ENCODE data around the gene PADI4. TPM values are rescaled to one million over a fixed set of nuclear protein-coding genes. Genes with fewer than 3 reads are reported as not detected.
A peak's percentile ranks its signal among the peaks of the same experiment; 100 is the strongest.
"Not testable (repeated sequence)": the region's sequence is repeated elsewhere in the genome, so short reads cannot be mapped to it uniquely, and the experiment has no call there.

Gene PADI4
- total and polyA plus RNA-seq, 2 experiments from 2014 or later, result not detected

DNA sequence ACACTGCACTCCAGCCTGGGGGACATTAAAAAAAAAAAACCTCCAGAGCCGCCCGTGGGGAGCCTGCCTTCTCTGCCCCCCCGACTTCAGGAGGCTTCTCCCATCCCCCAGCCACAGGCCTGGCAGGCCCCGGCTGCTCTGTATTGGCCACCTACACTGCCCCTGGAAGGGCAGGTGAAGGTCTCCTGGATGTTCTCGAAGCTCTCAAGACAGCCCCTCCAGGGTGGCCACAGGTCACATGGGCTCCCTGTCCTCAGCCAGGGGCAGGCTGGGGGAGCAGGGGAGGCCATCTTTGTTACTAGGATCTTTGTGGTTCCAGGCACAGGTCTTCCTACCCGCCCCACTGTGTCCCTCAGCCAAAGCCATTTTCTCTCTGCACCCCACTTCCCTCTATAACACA is 96.8 kb downstream of the PADI4 start:
- no peak for DNase-seq (ENCODE audit: low read depth in 1 of 2, low spot score in 1 of 2)
- peaks cover 15% of the 10 kb centered on the region for H3K36me3 ChIP-seq
- no peaks in the 10 kb centered on the region for H3K27me3 ChIP-seq
- H3K4me3 ChIP-seq, result no peak overlapping the region
- TF ChIP-seq CTCF (IDR thresholded peaks at IDR 0.05; ENCODE audit: low read depth, low read length), result no peak
- no peaks in the 10 kb centered on the region for H3K9me3 ChIP-seq (ENCODE audit: low read depth)
- no peak overlapping the region for H3K27ac ChIP-seq
- no peaks in the 10 kb centered on the region for H3K4me1 ChIP-seq (ENCODE audit: low read depth)

- Histone ChIP-seq H3K36me3 (peaks cover 27% of the 10 kb centered on the region), H3K27ac (no peak overlapping the region), H3K27me3 (no peaks in the 10 kb centered on the region), H3K4me3 (no peak overlapping the region), H3K9me3 (ENCODE audit: low read depth) (no peaks in the 10 kb centered on the region), H3K4me1 (ENCODE audit: low read depth) (no peaks in the 10 kb centered on the region)
- peak; percentile 88 for TF ChIP-seq CTCF (IDR thresholded peaks at IDR 0.05; ENCODE audit: low read depth, low read length)
- DNase-seq (ENCODE audit: low read depth in 1 of 2, low spot score in 1 of 2), result peak; percentile 69 to 82
These were observed 98.1 kb downstream of the PADI4 start for GRCh38 chr1:17405898-17406759.

- H3K36me3 ChIP-seq, result peaks cover 32% of the 10 kb centered on the region
- not testable (repeated sequence) for H3K9me3 ChIP-seq (ENCODE audit: low read depth); H3K4me3 ChIP-seq; H3K4me1 ChIP-seq (ENCODE audit: low read depth); DNase-seq (ENCODE audit: low read depth in 1 of 2, low spot score in 1 of 2); H3K27me3 ChIP-seq; H3K27ac ChIP-seq
These were observed 98.9 kb downstream of the PADI4 start for GRCh38 chr1:17406760-17407475.

- Histone ChIP-seq H3K36me3 (peaks cover 43% of the 10 kb centered on the region), H3K27ac (peak overlapping the region; percentile 17)
- not testable (repeated sequence) for H3K9me3 ChIP-seq (ENCODE audit: low read depth); H3K4me3 ChIP-seq; H3K27me3 ChIP-seq; DNase-seq (ENCODE audit: low read depth in 1 of 2, low spot score in 1 of 2); H3K4me1 ChIP-seq (ENCODE audit: low read depth)
These were observed 100.0 kb downstream of the PADI4 start for GRCh38 chr1:17407786-17408514.

DNA sequence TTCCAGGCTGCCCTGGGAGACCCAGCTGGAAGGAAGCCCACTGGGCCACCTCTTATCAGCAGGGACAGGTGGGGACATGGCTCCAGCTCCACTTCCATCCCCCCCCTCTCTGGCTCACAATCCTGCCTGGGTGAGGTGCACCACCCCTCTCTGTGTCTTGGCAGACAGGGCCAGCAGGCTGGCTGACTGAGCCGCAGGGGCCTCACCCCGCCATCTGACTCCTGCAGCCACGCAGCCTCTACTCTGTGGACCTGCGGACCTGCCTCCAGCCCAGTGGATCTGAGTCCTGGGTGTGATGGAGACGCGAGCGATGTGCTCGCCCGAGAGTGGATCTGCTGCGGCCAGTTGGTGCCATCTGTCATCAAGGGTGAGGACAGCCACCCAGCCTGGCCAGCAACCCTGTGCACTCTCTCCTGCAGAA is 101.4 kb downstream of the PADI4 start:
- Histone ChIP-seq H3K4me3 (no peak overlapping the region), H3K27ac (peak overlapping the region; percentile 38), H3K9me3 (ENCODE audit: low read depth) (no peaks in the 10 kb centered on the region), H3K36me3 (peaks cover 55% of the 10 kb centered on the region), H3K27me3 (no peaks in the 10 kb centered on the region), H3K4me1 (ENCODE audit: low read depth) (no peaks in the 10 kb centered on the region)
- no peak for TF ChIP-seq CTCF (IDR thresholded peaks at IDR 0.05; ENCODE audit: low read depth, low read length)
- DNase-seq (ENCODE audit: low read depth in 1 of 2, low spot score in 1 of 2), result no peak

DNA sequence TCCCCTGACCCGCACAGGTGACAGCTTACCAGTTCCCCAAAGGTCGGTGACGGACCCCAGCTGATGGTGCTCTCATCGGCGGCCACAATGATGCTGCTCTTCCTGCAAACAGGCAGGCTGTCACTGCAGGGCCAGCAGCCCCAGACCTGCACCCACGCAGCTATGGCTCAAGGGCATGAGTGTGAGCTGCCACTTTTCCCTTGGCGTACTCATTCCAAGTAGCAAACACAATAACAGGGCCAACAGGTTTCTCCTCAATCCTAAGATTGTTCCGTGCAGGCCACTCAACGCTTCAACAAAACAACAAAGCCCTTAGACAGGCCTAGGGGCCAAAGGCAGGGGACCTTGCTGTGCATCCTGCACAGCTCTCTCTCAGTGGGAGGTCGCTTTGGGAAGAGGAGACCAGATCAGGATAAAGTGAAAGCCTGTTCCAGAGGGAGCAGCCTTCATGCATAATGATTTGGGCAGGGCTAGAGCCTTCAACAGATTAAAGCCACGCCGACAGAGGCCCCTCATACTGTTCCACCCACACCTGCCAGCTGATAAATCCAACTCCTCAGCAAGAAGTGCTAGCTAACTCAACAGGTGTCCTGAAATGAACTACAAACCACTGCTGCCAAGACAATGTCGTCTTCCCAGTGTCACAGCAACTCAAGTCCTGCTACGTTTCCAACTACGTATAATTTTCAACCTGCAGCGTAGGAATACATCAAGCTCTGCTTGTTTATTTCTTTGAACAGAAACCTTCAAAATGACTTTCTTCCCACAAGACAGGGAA is 104.3 kb downstream of the PADI4 start:
- Histone ChIP-seq H3K4me3 (no peak overlapping the region), H3K4me1 (ENCODE audit: low read depth) (no peaks in the 10 kb centered on the region), H3K27me3 (no peaks in the 10 kb centered on the region), H3K27ac (no peak overlapping the region), H3K9me3 (ENCODE audit: low read depth) (no peaks in the 10 kb centered on the region), H3K36me3 (peaks cover 76% of the 10 kb centered on the region)
- DNase-seq (ENCODE audit: low read depth in 1 of 2, low spot score in 1 of 2), result no peak
- TF ChIP-seq CTCF (IDR thresholded peaks at IDR 0.05; ENCODE audit: low read depth, low read length), result no peak

Measured in cardiac muscle cell (in vitro differentiated cells and primary cell).